Inflammatory macrophage treated with lipopolysaccharide for 4 hours (primary cell): ENCODE data around the gene ATG7.
"Not testable (repeated sequence)": the region's sequence is repeated elsewhere in the genome, so short reads cannot be mapped to it uniquely, and the experiment has no call there.

Experiments
- DNase-seq: peaks from one replicate; pipeline ENCODE4 v3.0.0-alpha.2; 2020

Gene ATG7

GRCh38 chr3:11304175-11304574 lies 32.0 kb downstream of the ATG7 start:
- DNase-seq = peak; percentile 87

- DNase-seq = no peak
Observed at GRCh38 chr3:11305509-11305908, 33.3 kb downstream of the ATG7 start.

- DNase-seq = no peak
Observed at GRCh38 chr3:11306817-11307589, 34.8 kb downstream of the ATG7 start.

GRCh38 chr3:11307830-11308432 lies 35.7 kb downstream of the ATG7 start:
- peak; percentile 95 for DNase-seq

GRCh38 chr3:11310258-11310657 lies 38.1 kb downstream of the ATG7 start:
- DNase-seq = no peak

- no peak for DNase-seq
Observed at GRCh38 chr3:11312166-11312565, 40.0 kb downstream of the ATG7 start.

- DNase-seq = no peak
Observed at GRCh38 chr3:11317300-11317699, 45.1 kb downstream of the ATG7 start.

- DNase-seq = no peak
Observed at GRCh38 chr3:11322931-11323330, 50.7 kb downstream of the ATG7 start.

- DNase-seq = no peak
Observed at GRCh38 chr3:11323813-11324212, 51.6 kb downstream of the ATG7 start.

- DNase-seq = no peak
Observed at GRCh38 chr3:11327619-11328018, 55.4 kb downstream of the ATG7 start.

- no peak for DNase-seq
Observed at GRCh38 chr3:11328196-11328945, 56.2 kb downstream of the ATG7 start.

- DNase-seq = no peak
Observed at GRCh38 chr3:11329777-11330176, 57.6 kb downstream of the ATG7 start.

- DNase-seq = peak; percentile 28
Observed at GRCh38 chr3:11331101-11331500, 58.9 kb downstream of the ATG7 start.

- peak; percentile 59 for DNase-seq
Observed at GRCh38 chr3:11335056-11335608, 62.9 kb downstream of the ATG7 start.

- DNase-seq = no peak
Observed at GRCh38 chr3:11339541-11339940, 67.3 kb downstream of the ATG7 start.

- DNase-seq = no peak
Observed at GRCh38 chr3:11346416-11346815, 74.2 kb downstream of the ATG7 start.

- DNase-seq = not testable (repeated sequence)
Observed at GRCh38 chr3:11348877-11349276, 76.7 kb downstream of the ATG7 start.

- DNase-seq = no peak
Observed at GRCh38 chr3:11349446-11349845, 77.2 kb downstream of the ATG7 start.

GRCh38 chr3:11350374-11350773 lies 78.2 kb downstream of the ATG7 start:
- DNase-seq = peak; percentile 49

GRCh38 chr3:11351451-11351850 lies 79.3 kb downstream of the ATG7 start:
- no peak for DNase-seq

GRCh38 chr3:11356269-11356668 lies 84.1 kb downstream of the ATG7 start:
- no peak for DNase-seq

- no peak for DNase-seq
Observed at GRCh38 chr3:11362600-11362999, 90.4 kb downstream of the ATG7 start.

GRCh38 chr3:11363715-11364114 lies 91.5 kb downstream of the ATG7 start:
- DNase-seq = peak; percentile 22

- DNase-seq = no peak
Observed at GRCh38 chr3:11364181-11364580, 92.0 kb downstream of the ATG7 start.
